Astrocyte (in vitro differentiated cells and primary cell): ENCODE data around the gene HSF2BP. TPM values are rescaled to one million over a fixed set of nuclear protein-coding genes. Genes with fewer than 3 reads are reported as not detected.
A peak's percentile ranks its signal among the peaks of the same experiment; 100 is the strongest.

ENCODE experiments used
- DNase-seq: peaks from one replicate; pipeline ENCODE4 v3.0.0-alpha.2; 2010; ENCODE audit warnings: low read depth
- FAIRE-seq: peaks from 2 replicates; lab custom pipeline; 2011; peaks lifted over from hg19 to GRCh38; lab: Jason Lieb, UNC
- H2AFZ ChIP-seq: 2 replicates; pipeline ENCODE4 v1.6.0; 2012; ENCODE audit warnings: low read depth, low read length, inconsistent platforms
- H3K27ac ChIP-seq: 2 replicates; pipeline ENCODE4 v1.5.1; 2011; ENCODE audit warnings: low read depth, low read length, inconsistent platforms
- H3K27me3 ChIP-seq: 2 replicates; pipeline ENCODE4 v1.6.0; 2011; ENCODE audit warnings: low read length, inconsistent platforms; ENCODE audit not compliant: insufficient read depth
- H3K36me3 ChIP-seq: 2 replicates; pipeline ENCODE4 v1.5.1; 2011; ENCODE audit warnings: low read length, inconsistent platforms; ENCODE audit not compliant: insufficient read depth
- H3K4me1 ChIP-seq: 2 replicates; pipeline ENCODE4 v1.5.1; 2011; ENCODE audit warnings: low read length, inconsistent platforms; ENCODE audit not compliant: insufficient read depth
- H3K4me2 ChIP-seq: 2 replicates; pipeline ENCODE4 v1.6.0; 2012; ENCODE audit warnings: low read length, inconsistent platforms
- H3K4me3 ChIP-seq: 2 replicates; pipeline ENCODE4 v1.5.1; 2011; ENCODE audit warnings: low read depth, mild to moderate bottlenecking, low read length, inconsistent platforms; ENCODE audit not compliant: insufficient read depth
- H3K79me2 ChIP-seq: 2 replicates; pipeline ENCODE4 v1.6.0; 2012; ENCODE audit warnings: mild to moderate bottlenecking, low read length, inconsistent platforms; ENCODE audit not compliant: insufficient read depth
- H3K9ac ChIP-seq: 2 replicates; pipeline ENCODE4 v1.6.0; 2012; ENCODE audit warnings: mild to moderate bottlenecking, low read length, inconsistent platforms
- H3K9me3 ChIP-seq: 2 replicates; pipeline ENCODE4 v1.5.1; 2012; ENCODE audit warnings: low read depth, mild to moderate bottlenecking, low read length, inconsistent platforms; ENCODE audit not compliant: insufficient read depth
- H4K20me1 ChIP-seq: 2 replicates; pipeline ENCODE4 v1.6.0; 2012; ENCODE audit warnings: low read length, inconsistent platforms; ENCODE audit not compliant: insufficient read depth
- H3K27ac Mint-ChIP-seq: one replicate; pipeline ENCODE4 v1.8.0; 2021; ENCODE audit warnings: mild to moderate bottlenecking, mixed read lengths; ENCODE audit not compliant: unreplicated experiment
- H3K27me3 Mint-ChIP-seq: one replicate; pipeline ENCODE4 v1.8.0; 2021; ENCODE audit warnings: low read depth, mixed read lengths; ENCODE audit not compliant: unreplicated experiment
- H3K36me3 Mint-ChIP-seq: one replicate; pipeline ENCODE4 v1.8.0; 2021; ENCODE audit warnings: low read depth, mixed read lengths; ENCODE audit not compliant: unreplicated experiment
- H3K4me1 Mint-ChIP-seq: one replicate; pipeline ENCODE4 v1.8.0; 2021; ENCODE audit warnings: low read depth, mixed read lengths; ENCODE audit not compliant: unreplicated experiment
- H3K4me3 Mint-ChIP-seq: one replicate; pipeline ENCODE4 v1.8.0; 2021; ENCODE audit warnings: mild to moderate bottlenecking, moderate library complexity, mixed read lengths; ENCODE audit not compliant: unreplicated experiment
- H3K9me3 Mint-ChIP-seq: one replicate; pipeline ENCODE4 v1.8.0; 2021; ENCODE audit warnings: mild to moderate bottlenecking, mixed read lengths; ENCODE audit not compliant: unreplicated experiment
- CTCF ChIP-seq: IDR thresholded peaks from 2 replicates; pipeline ENCODE4 v1.5.1; 2011; ENCODE audit warnings: low read depth, mild to moderate bottlenecking, inconsistent platforms, low read length, moderate library complexity; ENCODE audit not compliant: insufficient read depth
- EZH2 ChIP-seq: IDR thresholded peaks from 2 replicates; pipeline ENCODE4 v1.6.1; 2012; ENCODE audit warnings: mild to moderate bottlenecking, low read length, inconsistent platforms; ENCODE audit not compliant: insufficient read depth
- total RNA-seq: library from RNA; stranded (reverse); gene quantifications from 2 replicates; pipeline ENCODE4 v1.2.1, GENCODE V29; 2021

The HSF2BP gene
- total RNA-seq, 1 donor from 2014 or later: 3.2 TPM

- FAIRE-seq: no peak
- no peak overlapping the region for H3K4me2 ChIP-seq
- peaks cover 11% of the 10 kb centered on the region for H3K36me3 Mint-ChIP-seq
Observed at GRCh38 chr21:43697758-43698643, 38.7 kb upstream of the HSF2BP start.

GRCh38 chr21:43696214-43696613 is 36.9 kb upstream of the HSF2BP start:
- no peak overlapping the region for H3K4me3 ChIP-seq
- no peaks in the 10 kb centered on the region for H3K27me3 ChIP-seq
- H3K4me2 ChIP-seq: no peak overlapping the region
- Mint-ChIP-seq H3K9me3 (peaks cover 1% of the 10 kb centered on the region), H3K27ac (no peak overlapping the region), H3K36me3 (peaks cover 11% of the 10 kb centered on the region), H3K4me1 (peaks cover 9% of the 10 kb centered on the region), H3K27me3 (no peaks in the 10 kb centered on the region), H3K4me3 (no peak overlapping the region)
- no peaks in the 10 kb centered on the region for H3K9me3 ChIP-seq
- no peaks in the 10 kb centered on the region for H3K4me1 ChIP-seq
- no peak overlapping the region for H3K9ac ChIP-seq
- FAIRE-seq (no peak), DNase-seq (no peak)
- TF ChIP-seq EZH2 (no peak), CTCF (no peak)
- no peak overlapping the region for H2AFZ ChIP-seq
- H3K36me3 ChIP-seq: peaks cover 12% of the 10 kb centered on the region
- no peaks in the 10 kb centered on the region for H4K20me1 ChIP-seq
- no peaks in the 10 kb centered on the region for H3K79me2 ChIP-seq
- H3K27ac ChIP-seq: no peak overlapping the region

More at GRCh38 chr21:43697758-43698643, 38.7 kb upstream of the HSF2BP start:
- H3K4me3 ChIP-seq: no peak overlapping the region
- H4K20me1 ChIP-seq: no peaks in the 10 kb centered on the region
- H3K79me2 ChIP-seq: no peaks in the 10 kb centered on the region
- DNase-seq: no peak
- peaks cover 7% of the 10 kb centered on the region for H3K4me1 ChIP-seq
- H3K4me1 Mint-ChIP-seq: peaks cover 13% of the 10 kb centered on the region
- peaks cover 1% of the 10 kb centered on the region for H3K9me3 Mint-ChIP-seq
- H3K27me3 ChIP-seq: no peaks in the 10 kb centered on the region
- no peak overlapping the region for H3K27ac ChIP-seq
- peak overlapping the region; percentile 68 for H3K27ac Mint-ChIP-seq
- peaks cover 8% of the 10 kb centered on the region for H3K36me3 ChIP-seq
- no peak overlapping the region for H3K4me3 Mint-ChIP-seq
- no peaks in the 10 kb centered on the region for H3K9me3 ChIP-seq
- TF ChIP-seq EZH2 (no peak), CTCF (no peak)
- H3K27me3 Mint-ChIP-seq: no peaks in the 10 kb centered on the region
- H3K9ac ChIP-seq: no peak overlapping the region
- H2AFZ ChIP-seq: no peak overlapping the region
